Transverse colon (tissue), 4 donors: ENCODE data around the gene SLC15A2.

Experiments used
- EP300 ChIP-seq: sonication (generic); formaldehyde crosslinking; IDR thresholded peaks from one replicate; pipeline ENCODE4 v1.6.1; 2017; ENCODE audit warnings: antibody characterized with exemption, low read depth
- POLR2AphosphoS5 ChIP-seq, 3 donors: sonication (generic); formaldehyde crosslinking; IDR thresholded peaks; one replicate each; pipeline ENCODE4 v1.6.1; 2016; ENCODE audit warnings: antibody characterized with exemption in 3 of 3
- TF ChIP-seq, protein P1 (sequence below), 5 experiments: fragments of 200-600 bp in 3 of 5; fragments of 450-650 bp in 2 of 5; sonication (generic) in 3 of 5; IDR thresholded peaks; 1 replicate in 2 of 5; 2 replicates in 3 of 5; pipeline ENCODE4 v1.5.1; 2016 to 2017; ENCODE audit warnings: antibody characterized with exemption in 5 of 5, inconsistent platforms in 3 of 5, mild to moderate bottlenecking in 2 of 5, moderate library complexity in 1 of 5

DNA sequence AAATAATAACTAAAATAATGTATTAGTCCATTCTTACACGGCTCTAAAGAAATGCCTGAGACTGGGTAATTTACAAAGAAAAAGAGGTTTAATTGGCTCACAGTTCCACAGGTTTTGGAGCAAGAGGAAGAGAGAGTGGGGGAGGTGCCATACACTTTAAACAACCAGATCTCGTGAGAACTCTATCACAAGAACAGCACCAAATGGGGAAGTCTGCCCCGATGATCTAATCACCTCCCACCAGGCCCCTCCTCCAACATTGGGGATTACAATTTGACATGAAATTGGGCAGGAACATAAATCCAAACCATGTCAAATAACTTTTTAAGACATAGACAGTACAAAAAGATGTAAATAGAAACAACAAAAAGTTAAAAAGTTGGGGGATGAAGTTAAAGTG is 64.6 kb downstream of the SLC15A2 start:
- TF ChIP-seq, protein P1, sequence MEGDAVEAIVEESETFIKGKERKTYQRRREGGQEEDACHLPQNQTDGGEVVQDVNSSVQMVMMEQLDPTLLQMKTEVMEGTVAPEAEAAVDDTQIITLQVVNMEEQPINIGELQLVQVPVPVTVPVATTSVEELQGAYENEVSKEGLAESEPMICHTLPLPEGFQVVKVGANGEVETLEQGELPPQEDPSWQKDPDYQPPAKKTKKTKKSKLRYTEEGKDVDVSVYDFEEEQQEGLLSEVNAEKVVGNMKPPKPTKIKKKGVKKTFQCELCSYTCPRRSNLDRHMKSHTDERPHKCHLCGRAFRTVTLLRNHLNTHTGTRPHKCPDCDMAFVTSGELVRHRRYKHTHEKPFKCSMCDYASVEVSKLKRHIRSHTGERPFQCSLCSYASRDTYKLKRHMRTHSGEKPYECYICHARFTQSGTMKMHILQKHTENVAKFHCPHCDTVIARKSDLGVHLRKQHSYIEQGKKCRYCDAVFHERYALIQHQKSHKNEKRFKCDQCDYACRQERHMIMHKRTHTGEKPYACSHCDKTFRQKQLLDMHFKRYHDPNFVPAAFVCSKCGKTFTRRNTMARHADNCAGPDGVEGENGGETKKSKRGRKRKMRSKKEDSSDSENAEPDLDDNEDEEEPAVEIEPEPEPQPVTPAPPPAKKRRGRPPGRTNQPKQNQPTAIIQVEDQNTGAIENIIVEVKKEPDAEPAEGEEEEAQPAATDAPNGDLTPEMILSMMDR (IDR thresholded peaks at IDR 0.05) = no peak
- TF ChIP-seq POLR2AphosphoS5 (IDR thresholded peaks at IDR 0.05) (no peak), EP300 (no peak)
